ENCODE results near the gene FAP.

The FAP gene

DNA sequence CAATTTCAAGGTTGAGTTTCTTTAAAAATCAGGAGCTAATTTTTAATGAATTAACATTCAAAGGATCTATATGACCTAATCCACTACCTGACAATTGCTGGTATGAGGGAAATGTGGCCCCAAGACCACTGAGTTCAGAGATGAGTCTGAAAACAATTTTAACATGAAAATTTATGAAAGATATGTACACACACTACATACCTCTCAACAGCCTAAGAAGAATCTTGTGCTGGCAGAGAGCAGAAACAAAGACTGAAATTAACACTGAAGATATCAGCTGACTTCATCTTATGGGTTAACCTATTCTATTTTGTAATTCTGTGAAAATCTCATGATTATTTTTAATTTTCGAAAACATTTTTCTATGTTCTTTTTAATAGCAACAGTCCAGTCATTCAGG, 1.7 kb downstream of the FAP start:
- DNase-seq: no peak

DNA sequence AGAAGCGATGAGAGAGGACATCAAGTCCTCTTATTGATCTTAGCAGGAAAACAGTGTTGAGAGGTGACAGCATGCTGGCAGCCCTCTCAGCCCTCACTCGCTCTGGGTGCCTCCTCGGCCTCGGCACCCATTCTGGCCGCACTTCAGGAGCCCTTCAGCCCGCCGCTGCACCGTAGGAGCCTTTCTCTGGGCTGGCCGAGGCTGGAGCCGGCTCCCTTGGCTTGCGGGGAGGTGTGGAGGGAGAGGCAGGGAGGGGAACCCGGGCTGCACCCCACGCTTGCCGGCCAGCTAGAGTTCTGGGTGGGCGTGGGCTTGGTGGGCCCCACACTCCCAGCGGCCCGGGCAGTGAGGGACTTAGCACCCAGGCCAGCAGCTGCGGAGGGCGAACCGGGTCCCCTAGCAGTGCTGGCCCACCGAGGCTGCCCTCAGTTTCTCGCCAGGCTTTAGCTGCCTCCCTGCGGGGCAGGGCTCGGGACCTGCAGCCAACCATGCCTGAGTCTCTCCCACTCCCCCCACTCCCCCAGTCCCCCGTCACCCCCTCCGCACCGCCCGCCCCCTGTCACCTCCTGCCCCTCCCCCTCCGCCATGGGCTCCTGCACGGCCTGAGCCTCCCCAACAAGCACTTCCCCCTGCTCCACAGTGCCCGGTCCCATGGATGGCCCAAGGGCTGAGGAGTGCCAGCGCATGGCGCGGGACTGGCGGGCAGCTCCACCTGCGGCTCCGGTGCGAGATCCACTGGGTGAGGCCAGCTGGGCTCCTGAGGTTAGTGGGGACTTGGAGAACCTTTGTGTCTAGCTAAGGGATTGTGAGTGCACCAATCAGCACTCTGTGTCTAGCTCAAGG, 8.4 kb downstream of the FAP start:
- no peak for DNase-seq

DNA sequence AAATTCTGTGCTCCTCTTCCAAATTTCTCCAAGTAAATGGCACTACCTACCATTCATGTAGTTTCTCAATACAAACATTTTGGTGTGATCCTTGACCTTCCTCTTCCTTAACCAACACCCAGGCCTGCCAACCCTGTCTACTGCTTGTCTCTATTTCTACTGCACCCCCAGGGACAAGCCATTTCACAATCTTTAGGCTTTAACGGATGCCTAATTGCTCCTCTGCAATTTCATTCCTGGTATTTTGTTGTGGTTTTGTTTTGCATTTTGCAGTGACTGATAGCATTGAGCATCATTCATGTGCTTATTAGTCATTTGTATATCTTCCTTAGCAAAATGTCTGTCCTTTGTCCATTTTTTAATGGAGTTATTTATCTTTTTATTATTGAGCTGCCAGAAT, 10.0 kb downstream of the FAP start:
- DNase-seq: no peak

DNA sequence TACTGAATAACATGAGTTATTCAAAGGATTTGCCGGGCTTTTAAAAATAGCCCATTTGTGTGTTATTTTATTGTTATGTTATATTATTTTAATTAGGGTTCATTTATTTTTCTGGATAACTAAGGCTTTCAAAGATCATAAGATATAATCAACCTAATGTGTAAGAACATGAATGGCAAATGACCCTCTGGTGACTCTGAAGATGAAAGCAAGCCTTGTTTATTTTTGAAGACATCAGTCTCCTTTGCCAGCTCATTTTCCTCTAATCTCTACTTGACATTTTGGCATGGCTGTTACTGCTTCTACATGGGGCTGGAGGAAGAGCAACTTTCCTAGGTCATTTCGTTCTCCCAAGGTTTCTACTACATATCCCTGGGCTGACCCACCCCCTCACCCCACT, 10.6 kb downstream of the FAP start:
- no peak for DNase-seq

DNA sequence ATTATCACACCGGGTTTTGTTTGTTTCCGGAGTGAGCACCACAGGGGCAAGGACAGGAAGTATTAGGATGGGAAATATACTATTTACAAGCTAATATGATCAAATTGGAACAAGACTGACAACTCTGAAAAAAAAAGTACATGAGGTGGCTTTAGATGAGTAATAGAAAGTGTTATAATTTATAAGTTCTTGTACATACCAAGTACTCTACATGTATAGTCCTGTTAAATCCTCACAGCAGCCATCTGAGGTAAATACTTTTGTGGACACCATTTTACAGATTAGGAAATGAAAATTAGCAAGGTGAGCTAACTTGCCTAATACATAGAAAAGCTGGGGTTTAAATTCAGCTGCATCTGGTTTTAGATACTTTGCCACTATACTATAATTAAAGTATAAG, 11.2 kb downstream of the FAP start:
- no peak for DNase-seq

DNA sequence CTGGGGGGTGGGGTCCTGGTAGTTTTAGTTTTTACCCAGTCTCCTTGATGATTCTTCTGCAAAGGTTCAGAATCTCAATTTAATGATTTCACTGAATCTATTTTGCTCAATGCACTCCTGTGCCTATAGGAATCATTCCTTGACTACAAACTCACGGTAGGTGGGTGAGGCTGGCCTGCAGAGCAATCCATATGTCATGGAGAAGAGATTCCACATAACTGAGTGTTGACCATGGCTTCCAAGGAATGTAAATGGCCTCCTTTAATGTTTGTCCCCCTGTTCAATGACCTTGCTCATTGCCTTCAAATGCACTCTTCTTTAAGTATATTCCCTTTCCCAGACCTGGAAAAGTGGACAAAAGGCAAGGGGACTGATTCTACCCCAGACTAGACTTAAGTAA, 12.5 kb downstream of the FAP start:
- DNase-seq: no peak

DNA sequence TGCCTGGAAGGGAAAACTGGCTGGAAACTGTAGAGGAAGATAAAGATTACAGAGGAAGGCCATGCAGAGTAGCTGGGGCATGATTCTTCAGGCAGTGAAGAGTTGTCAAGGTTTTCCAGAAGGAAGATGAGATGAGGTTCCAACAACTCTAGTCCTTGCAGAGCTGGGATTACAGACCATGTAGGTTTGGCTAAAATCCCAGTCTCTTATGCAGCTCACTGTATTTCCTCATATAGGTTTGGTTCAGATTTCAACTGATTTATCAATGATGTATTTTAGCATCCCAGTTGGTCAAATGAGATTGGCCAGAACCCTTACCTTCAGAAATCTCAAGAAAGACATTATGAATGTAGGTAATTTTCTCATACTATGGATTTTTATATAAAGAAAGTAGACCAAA, 16.4 kb downstream of the FAP start:
- DNase-seq: no peak

DNA sequence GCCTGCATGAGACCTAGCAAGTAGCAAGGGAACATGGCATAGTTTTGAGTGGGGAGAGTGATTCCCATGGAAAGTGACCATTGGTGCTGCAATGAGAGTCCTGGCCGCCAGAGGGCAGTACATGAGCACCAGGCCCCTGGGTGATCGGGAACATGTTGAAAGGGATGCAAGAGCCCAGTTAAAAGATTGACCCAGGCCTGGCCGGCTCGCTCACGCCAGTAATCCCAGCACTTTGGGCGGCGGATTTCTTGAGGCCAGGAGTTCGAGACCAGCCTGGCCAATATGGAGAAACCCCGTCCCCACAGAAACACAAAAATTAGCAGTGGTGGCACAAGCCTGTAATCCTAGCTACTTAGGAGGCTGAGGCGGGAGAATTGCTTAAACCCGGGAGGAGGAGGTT, 22.2 kb downstream of the FAP start:
- peak in 5 of 6 experiments; percentile 2 to 14 (median 12) for DNase-seq

DNA sequence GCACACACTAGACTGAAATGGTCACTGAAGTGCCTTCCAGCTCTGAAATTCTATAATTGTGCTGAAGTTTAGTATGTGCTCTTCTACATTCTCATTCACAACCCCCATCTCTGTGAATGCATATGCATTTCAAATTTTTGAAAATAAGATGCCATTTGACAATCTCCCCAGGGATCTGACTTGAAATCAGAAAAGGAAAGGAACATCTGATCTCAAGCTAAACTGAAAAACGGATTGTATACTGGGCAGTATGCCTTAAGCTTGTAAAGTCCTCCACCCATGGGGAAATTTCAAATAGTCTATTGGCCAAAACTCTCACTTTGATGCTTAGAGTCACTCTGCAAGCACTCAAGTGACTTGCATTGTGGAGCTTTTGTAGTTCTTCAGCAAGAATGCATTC, 22.9 kb downstream of the FAP start:
- DNase-seq: no peak

DNA sequence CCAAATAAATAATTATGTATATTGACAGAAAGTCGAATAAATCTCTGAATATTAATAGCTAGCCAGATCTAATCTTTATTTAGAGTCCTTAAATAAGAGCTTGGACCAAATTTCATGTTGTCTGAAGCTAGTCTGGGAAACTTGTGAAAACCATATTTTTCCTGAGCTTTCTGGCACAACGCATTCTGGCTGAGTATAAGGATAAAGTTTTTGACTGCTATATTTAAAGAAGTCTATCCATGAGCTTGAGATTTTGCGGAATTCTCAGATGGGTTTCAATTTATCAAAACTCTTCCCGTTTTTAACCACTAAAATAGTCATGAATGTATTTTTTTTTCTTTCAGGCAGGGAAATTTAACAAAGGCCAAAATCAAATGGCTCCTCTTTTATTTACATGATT, 23.8 kb downstream of the FAP start:
- no peak for DNase-seq

DNA sequence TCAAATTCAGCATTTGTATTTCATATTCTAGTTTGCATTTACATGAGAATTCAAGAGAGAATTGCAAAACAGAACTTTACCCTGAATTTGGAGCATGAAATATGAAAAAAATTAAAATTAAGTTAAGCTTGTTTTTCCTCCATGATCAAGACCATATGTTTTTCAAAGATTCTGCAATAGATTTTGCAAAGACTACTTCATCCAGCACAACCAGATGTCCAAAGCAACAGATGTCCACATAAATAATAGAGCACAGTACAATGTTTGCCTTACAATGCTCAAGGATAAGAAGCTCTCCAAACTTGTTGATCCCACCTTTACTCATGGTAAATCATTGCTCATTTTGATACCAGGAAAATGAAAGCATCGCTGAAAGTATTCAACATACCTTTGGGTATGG, 25.6 kb downstream of the FAP start:
- DNase-seq: no peak

DNA sequence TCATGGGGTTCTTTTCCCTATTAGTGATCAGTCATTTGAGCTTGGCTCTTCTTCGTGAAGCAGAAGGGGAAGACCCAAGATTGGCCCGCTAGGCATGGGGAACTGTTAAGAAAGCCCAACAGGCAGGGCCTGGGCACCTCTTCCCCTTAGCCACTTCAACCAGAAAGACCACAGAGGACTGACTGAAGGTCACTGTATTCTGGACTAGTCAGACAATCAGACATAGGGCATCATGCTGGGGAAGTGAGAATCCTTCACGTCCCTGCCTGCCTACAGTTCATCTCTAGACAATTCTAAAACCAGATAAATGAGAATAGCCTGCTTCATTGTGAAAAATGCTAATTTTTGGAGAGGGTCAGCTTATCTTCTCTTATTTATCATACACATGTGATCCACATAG, 28.1 kb downstream of the FAP start:
- no peak for DNase-seq

DNA sequence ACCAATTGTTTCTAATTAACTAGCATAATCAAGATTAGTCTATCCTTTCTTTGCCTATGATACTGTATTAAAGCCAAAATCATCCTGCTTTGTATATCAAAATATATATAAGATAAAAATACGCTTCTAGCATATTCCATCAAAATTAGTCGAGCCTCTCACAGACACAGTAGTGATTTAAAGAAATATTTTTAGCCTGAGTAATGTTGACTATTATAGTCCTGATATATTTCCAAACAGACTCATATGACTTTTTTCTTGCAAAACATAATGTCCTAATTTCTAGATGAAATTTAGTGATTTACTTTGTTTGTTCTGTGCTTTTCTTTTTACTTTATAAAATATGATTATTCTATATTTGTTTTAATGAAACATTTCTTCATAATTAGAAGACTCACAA, 30.9 kb downstream of the FAP start:
- DNase-seq: no peak

DNA sequence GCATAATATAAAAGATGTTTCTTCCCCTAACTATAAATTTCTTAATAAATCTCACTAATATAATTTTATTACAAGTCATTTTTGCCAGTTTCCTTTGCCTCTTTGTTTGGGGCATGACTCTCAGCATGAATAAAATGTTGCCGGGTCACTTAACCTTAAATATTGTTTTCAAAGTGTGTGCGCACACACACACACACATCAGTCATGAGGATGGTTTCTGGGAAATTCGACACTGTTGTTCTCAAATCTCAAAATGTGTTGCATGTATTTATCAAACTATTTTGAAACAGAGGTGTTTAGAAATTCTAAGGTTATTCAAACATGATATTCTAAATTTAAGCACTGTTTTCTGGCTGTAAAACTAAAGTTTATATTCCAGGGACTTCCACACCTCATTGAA, 31.5 kb downstream of the FAP start:
- DNase-seq: no peak

DNA sequence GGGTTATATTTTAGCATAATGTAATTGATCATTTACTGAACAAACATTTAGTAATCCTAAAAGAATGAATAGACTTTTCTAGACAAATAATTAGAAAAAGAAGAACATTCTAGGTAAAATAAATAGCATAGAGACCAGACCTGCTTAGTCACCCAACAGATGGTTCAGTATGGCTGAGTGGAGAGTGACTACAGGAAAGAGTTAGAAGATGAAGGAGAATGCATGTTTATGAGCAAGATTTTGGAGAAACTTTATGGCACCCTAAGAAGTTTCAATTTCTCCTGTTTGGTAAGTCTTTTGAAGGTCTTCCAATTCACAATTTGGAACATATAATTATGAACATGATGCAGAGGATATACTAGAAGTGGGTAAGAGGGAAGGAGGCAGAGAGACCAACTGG, 32.9 kb downstream of the FAP start:
- no peak for DNase-seq

DNA sequence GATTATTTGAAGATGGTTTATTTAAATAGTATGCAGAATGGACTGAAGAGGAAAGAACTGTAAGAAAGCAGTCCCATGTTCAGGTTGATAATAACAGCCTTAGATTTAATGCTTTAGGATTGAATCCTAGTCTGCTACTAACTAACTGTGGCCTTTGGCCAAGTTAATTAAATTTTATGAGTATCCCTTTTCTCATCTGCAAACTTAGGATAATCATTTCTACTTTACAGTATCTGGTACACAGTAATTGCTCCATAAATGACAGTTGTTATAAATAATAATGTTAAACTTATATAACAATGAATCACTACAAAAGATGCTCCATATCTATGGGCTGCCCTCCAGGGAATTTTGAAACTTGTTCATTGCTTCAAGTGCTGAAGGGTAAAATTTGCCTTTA, 41.0 kb downstream of the FAP start:
- DNase-seq: no peak

DNA sequence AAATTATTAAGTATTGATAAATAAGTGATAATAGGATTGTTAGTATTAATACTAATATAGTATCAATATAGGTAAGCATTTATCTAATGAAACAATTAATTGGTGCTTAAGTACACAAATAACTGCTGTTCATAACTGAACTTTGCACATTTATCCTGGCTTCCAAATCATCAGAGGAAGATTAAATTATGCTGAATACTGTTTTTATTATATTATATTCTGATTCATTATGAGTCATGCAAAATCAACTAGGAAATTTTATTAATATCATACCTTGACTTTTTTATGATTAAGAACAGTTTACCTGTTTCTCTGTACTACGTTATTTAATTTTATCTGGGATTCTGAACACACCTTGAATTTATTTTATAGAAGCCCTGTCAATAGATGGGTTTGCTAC, 42.6 kb downstream of the FAP start:
- DNase-seq: no peak

DNA sequence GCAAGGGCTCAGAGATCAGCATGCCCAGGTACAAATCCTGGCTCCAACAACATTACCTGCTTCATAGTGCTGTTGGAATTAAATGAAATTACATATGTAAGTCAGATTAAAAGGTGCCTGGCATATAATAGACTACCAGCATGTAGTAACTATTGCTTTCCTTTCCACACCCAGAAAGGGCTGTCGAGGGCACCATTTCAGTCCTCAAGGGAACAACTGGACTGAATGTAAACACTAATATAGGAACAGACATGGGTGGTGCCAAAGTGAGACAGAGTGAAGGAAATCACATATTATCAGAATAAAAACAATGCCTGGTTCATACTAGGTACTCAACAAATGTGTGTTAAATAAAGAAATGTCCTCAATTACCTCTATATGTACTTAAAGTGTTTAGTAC, 43.3 kb downstream of the FAP start:
- DNase-seq: no peak

DNA sequence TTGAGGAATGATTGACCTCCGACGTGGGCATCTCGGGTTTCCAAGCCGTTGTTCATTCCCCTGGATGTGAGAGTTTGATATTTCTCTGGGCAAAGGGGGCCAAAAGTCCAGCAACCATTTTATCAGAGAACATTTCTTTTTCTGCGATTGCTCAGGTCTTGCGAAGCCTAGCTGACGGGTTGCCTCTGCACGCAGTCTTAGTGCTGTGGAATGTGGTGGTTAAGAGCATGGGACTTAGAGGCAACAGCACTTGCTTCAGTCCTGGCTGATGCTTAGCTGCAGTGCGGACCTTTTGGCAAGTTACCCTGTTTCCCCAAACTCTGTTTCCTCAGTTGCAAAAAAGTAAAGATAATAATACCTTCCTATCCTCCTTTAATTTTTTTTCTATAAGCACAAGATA, 45.0 kb downstream of the FAP start:
- DNase-seq: no peak

DNA sequence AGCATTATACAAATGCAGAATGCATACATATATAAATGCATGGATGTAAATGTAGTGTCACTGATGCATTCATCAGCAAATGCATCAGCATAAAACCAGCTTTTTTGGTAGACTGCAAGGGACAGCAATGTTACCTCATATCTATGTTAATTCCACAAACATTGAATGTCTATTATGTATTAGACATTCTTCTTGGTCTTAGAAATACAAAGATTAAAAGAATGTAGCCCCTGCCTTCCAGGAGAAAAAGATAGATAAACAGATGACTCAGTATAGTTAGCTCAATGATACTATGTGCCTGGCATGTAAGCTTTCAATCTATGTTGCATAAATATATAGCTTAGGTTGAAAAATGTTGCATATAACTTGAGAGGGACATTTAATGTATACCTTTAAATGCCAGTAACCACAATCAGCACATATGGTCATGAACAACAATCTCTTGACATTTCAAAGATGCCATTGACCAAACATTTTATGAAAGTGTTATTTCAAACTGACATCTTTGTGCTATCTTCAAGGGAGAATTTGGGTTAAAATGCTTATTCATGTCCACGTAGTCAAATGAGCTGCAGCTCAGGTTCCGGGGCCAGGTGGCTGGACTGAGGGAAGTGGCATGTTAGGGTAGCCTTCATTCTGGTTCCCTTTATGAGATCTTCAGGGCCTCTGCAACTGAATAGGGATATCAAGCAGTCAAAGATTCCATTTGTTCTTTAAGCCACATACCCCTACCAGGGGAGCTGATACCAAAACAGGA, 46.0 kb downstream of the FAP start:
- DNase-seq: no peak

DNA sequence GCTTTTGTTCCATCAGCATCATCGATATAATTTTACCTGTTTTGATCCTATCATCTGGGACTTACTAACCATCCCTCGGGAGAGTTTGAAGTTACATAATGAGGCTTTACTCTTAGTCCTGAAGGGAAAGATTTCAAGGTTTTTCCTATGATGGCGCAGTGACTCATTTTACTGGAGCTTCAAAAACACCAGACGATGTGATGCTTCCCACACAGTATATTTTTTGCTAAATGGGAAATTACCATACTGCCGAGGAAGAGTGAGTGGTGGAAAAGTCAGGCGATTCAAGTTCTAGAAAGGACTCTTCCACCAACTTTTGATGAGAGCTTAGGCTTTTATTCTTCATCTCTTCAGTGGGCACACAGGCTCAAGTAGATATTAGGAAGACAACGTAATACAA, 46.6 kb downstream of the FAP start:
- no peak for DNase-seq

DNA sequence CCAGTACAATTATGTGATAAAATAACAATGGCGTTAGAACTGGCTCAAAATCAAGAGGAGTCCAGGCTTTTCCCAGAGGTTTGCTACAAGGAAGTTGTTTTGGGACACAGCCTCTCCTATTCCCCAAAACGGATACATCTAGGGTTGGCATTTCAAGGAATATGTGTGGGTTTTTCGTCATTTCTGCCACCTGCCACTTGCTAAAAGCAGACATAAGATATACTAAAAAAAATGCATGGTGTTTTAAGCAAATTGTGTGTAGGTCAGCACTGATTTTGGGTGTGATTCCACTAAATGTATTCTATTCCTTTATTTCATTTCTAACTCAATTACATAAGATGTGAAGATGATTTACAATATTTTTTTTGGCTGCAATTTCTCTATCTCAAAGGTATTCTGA, 54.8 kb downstream of the FAP start:
- no peak for DNase-seq

DNA sequence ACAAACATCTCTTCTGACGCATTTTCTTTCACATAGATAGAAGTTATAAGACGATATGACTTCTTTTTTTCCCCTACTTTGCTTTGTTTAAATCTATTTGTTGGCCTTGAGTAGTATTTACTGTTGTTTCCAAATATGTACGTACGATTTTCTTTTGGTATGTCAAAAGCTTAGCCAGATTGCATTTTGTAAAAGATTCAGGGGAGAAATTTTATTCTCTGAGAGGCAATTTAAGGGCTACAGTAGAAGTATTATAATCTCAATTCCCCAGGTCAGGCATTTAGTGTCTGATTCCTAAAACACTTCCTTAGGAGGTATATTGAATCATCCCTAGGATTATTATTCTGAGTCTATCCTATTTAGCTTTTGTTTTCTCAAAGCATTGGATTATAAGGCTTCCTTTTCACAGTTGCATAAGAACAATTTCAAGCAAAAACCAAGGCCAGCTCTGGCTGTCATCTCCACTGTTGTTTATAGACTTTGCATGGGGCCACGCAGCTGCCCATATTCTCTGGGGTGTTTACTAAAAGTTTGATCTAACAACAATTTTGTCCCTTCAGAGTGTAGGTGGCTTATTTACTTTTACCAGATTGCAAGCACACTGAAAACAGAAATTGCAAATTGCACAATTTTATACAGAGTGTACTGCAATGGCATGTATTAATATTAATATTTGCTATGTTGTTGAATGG, 57.6 kb downstream of the FAP start:
- DNase-seq: no peak

DNA sequence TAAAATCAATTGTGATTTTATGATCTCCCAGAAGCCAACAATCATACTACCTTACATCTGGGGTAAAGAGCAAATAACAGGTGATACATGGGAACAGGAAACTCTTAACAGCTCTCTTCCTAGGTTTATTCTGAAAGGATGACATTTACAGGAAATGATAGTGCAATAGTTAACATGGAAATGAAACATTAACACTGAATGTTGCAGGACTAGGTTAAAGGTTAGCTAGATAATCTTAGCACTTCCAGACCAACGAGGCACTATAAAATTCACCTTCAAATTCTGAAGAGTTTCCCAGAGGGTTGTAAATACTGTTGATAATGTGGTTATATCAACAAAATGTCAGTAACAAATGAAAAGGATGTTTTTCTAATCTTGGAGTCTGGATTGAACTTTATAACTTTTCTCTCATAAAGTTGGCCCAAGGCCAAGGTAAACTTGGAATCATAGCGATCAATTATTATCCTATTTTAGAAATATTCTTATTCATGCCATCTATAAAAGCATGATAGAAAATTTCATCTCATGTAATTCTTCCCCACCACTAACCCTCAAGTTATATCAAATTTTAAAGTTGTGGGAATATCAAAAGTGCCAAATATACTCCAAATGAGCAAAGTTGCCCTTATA, 58.3 kb downstream of the FAP start:
- DNase-seq: no peak

All from stimulated activated naive CD4-positive, alpha-beta T cell (primary cell).